Progenitor cell of endocrine pancreas (in vitro differentiated cells): ENCODE data around the gene TM9SF3. TPM values are rescaled to one million over a fixed set of nuclear protein-coding genes. Genes with fewer than 3 reads are reported as not detected.
A peak's percentile ranks its signal among the peaks of the same experiment; 100 is the strongest.

ENCODE experiments used
- DNase-seq: peaks from one replicate; pipeline ENCODE4 v3.0.0; 2021; ENCODE audit warnings: low spot score; ENCODE audit not compliant: unreplicated experiment
- H3K27ac Mint-ChIP-seq: 2 replicates; pipeline ENCODE4 v1.8.0; 2021; ENCODE audit warnings: mild to moderate bottlenecking, moderate library complexity, mixed read lengths
- H3K27me3 Mint-ChIP-seq: 2 replicates; pipeline ENCODE4 v1.8.0; 2021; ENCODE audit warnings: mixed read lengths
- H3K36me3 Mint-ChIP-seq: 2 replicates; pipeline ENCODE4 v1.8.0; 2022; ENCODE audit warnings: mixed read lengths; ENCODE audit not compliant: insufficient read depth
- H3K4me1 Mint-ChIP-seq: 2 replicates; pipeline ENCODE4 v1.8.0; 2021; ENCODE audit warnings: low read depth, mixed read lengths
- H3K4me3 Mint-ChIP-seq: 2 replicates; pipeline ENCODE4 v1.8.0; 2021; ENCODE audit warnings: low read depth, mild to moderate bottlenecking, moderate library complexity, mixed read lengths
- H3K9me3 Mint-ChIP-seq: 2 replicates; pipeline ENCODE4 v1.8.0; 2021; ENCODE audit warnings: low read depth, mixed read lengths
- CTCF ChIP-seq: fragments of 200-600 bp; sonication (generic); IDR thresholded peaks from one replicate; pipeline ENCODE4 v1.5.0; 2021; ENCODE audit warnings: antibody characterized with exemption, mild to moderate bottlenecking; ENCODE audit not compliant: unreplicated experiment
- total RNA-seq: library from RNA; stranded (reverse); gene quantifications from 2 replicates; pipeline ENCODE4 v1.2.1, GENCODE V29; 2021

TM9SF3 gene
- total RNA-seq, 1 donor from 2014 or later: 140 TPM

DNA sequence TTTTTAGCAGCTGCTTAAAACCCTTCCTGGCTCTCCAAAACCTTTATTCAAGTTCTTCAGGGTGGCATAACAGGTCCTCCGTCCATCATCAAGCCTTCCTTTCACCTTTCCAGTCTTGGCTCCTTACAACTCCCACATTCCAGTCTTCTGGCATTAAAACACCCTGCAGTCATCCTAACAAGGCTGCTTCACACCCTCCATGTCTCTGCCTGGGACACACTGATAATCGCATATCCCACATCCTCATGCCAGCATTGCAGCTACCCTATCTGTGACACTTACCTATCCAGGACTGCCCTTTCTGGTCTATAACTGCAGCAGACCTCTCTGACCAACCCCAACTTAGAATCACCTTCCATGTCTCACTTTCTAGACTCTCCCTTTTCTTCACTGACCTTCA lies 70.5 kb downstream of the TM9SF3 start:
- H3K27ac Mint-ChIP-seq: no peak overlapping the region
- DNase-seq: no peak
- no peak for TF ChIP-seq CTCF
- no peak overlapping the region for H3K4me3 Mint-ChIP-seq
- peaks cover 7% of the 10 kb centered on the region for H3K36me3 Mint-ChIP-seq
- peaks cover 12% of the 10 kb centered on the region for H3K4me1 Mint-ChIP-seq
- no peaks in the 10 kb centered on the region for H3K9me3 Mint-ChIP-seq
- H3K27me3 Mint-ChIP-seq: peaks cover 42% of the 10 kb centered on the region

DNA sequence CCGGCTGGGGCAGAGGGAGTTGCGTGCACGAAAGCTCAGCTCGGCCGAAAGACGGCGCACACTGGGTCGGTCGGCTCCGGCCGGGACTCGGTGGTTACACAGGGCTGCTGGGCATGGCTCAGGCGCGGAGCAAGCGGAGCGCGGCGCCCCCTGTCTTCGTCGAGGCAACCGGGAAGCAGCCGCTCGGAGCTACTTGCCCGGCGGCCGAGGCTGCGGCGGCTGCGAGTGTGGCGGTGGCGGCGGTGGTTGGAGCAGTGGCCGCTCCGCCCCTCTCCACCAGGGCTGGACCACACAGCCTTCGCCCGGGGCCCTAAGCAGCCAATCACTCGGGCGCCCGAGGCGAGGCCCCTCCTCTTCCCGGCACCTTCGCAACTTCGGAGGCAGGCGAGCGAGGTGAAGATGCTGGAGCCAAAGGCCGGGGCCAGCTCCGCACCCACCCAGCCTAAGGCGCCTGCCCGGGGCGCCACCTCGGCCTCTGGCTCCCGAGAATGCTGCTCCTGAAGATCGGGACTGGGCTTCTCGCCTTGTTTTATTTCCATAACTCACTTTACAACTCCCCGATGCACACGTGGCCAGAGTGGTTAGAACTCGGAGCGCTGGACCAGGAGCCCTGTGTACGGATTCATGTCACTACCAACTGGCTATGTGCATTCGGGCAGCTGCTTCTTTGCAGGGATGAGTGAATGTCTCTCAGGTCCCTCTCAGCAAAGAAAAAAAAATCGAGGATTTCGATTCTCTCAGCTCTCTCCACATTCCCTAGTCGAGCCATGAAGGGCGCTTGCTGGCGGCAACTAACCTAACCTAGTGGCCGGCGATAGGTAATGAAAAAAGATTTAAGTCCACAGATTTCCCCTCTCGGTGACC lies 72.9 kb downstream of the TM9SF3 start, which contains the start of gene TLL2:
TLL2 (minus strand) TSS at position 229 of the 864 bp plus-strand sequence. CDS start 241 bp downstream, outside the sequence.
- no peaks in the 10 kb centered on the region for H3K36me3 Mint-ChIP-seq
- no peaks in the 10 kb centered on the region for H3K9me3 Mint-ChIP-seq
- H3K27ac Mint-ChIP-seq: peak within 1 kb of the TSS; percentile 56
- peaks cover 12% of the 10 kb centered on the region for H3K4me1 Mint-ChIP-seq
- H3K27me3 Mint-ChIP-seq: peaks cover 63% of the 10 kb centered on the region
- TF ChIP-seq CTCF: peak; percentile 53
- peak; percentile 74 for DNase-seq
- peak within 1 kb of the TSS; percentile 66 for H3K4me3 Mint-ChIP-seq

DNA sequence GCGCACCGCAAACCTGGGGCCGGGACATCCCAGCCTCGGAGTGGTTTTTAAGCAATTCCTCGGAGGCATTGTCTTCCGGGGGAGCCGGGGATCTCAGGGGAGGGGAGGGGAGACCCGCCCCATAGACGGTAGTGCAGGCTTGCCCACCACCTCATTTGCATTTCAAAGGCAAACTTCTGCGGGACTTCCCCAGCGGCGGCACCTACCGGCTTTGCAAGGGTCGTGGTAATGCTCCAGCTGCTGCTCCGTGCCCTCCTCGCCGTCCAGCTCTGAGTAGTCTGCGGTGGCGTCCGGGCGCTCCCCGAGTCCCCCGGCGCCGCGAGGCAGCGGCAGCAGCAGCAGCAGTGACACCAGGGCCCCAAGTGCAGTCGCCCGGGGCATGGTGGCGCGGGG lies 73.5 kb downstream of the TM9SF3 start:
- peaks cover 67% of the 10 kb centered on the region for H3K27me3 Mint-ChIP-seq
- no peak overlapping the region for H3K27ac Mint-ChIP-seq
- peak overlapping the region; percentile 66 for H3K4me3 Mint-ChIP-seq
- H3K36me3 Mint-ChIP-seq: no peaks in the 10 kb centered on the region
- no peak for TF ChIP-seq CTCF
- H3K4me1 Mint-ChIP-seq: peaks cover 12% of the 10 kb centered on the region
- peak; percentile 17 for DNase-seq
- H3K9me3 Mint-ChIP-seq: no peaks in the 10 kb centered on the region

DNA sequence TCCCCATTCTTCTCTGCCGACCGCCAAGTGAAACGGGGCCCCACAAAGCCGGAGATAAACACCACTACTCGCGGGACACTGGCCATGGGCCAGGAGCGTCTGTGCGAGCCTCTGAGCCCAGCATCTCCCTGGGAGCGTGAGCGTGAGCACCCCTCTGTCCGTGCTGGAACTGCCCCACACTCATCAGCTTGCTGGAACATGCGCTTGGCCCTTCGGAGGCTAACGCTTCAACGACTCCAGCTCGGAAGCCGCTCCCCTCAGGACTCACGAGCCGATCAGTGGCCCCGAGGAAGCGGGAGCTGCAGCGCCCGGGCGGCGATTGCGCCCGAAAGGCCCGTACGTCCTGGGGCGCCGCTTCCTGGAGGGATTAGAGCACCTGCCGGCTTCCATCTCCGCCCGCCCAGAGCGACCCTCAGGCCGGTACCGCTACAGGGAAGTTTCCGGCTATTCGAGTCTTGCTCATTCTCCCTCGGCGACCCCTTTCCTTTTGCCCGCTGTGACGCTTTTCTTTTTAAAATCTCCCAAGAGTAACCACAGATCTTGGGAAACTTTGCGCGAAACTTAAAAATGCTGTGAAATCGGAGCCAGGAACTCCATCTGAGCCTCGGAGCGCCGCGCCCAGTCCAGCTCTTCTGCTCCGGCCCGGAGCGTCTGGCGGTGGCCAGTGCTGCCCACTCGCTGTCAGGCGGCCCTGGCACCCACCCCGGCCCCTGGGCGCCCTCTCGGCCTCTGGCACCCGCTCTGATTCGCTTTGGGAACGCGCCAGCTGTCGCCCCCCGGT lies 74.1 kb downstream of the TM9SF3 start:
- peaks cover 67% of the 10 kb centered on the region for H3K27me3 Mint-ChIP-seq
- no peak overlapping the region for H3K27ac Mint-ChIP-seq
- DNase-seq: peak; percentile 28
- no peak for TF ChIP-seq CTCF
- H3K36me3 Mint-ChIP-seq: no peaks in the 10 kb centered on the region
- H3K4me1 Mint-ChIP-seq: peaks cover 12% of the 10 kb centered on the region
- H3K9me3 Mint-ChIP-seq: no peaks in the 10 kb centered on the region
- peak overlapping the region; percentile 66 for H3K4me3 Mint-ChIP-seq

DNA sequence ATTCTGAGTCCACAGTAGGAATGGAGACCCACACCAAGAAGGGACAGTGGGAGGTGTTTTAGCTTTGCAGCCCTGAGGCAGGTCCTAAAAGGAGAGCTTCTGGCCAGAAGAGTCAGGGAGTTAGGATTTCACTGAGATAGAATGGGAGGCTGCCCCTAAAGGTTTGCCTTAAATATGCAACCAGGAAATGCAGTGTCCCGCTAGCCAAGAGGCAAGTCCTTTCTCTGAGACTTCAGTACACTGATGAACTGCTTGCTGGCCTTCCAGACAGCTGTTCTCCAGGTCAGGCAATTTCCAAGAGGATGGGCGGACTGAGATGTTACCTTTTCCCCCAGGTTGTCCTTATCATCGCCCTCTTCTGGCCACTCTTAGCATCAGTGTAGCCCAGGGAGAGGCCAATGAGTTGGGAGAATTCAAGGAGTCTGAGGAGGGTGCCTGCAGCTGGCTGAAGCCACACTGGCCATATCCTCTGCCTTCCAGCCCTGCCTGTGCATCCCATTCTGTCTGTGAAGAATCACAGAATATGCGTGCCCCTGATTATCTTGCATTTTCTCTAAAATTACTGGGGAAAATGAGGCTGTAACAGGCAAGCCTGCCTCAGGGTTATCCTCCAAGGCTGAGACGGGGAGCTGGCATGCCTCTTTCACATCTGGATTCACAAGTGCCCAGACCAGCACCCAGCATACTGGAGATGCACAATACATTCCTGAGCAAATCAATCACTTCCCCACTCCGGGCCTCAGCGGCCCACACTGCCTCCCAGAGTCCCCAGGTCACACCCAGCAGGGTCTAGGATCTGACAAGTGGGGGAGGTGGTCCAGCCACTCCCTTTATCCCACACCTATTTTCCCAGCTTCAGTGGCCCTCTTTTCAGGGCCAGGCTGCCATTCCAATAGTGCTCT lies 75.5 kb downstream of the TM9SF3 start:
- Mint-ChIP-seq H3K4me3 (peak overlapping the region; percentile 16), H3K36me3 (no peaks in the 10 kb centered on the region), H3K9me3 (no peaks in the 10 kb centered on the region), H3K27me3 (peaks cover 61% of the 10 kb centered on the region), H3K27ac (no peak overlapping the region), H3K4me1 (peaks cover 12% of the 10 kb centered on the region)
- DNase-seq: peak; percentile 34
- peak; percentile 68 for TF ChIP-seq CTCF
